NOMO-1 treated with DMSO at 0.1 percent for 48 hours (cell line): ENCODE results near the gene RACK1.

Experiments used
- DNase-seq: peaks from one replicate; lab custom pipeline; 2025; ENCODE audit not compliant: unreplicated experiment; lab: John Stamatoyannopoulos, UW

RACK1 gene

GRCh38 chr5:181198905-181199519, 44.7 kb downstream of the RACK1 start:
- DNase-seq, result no peak

DNA sequence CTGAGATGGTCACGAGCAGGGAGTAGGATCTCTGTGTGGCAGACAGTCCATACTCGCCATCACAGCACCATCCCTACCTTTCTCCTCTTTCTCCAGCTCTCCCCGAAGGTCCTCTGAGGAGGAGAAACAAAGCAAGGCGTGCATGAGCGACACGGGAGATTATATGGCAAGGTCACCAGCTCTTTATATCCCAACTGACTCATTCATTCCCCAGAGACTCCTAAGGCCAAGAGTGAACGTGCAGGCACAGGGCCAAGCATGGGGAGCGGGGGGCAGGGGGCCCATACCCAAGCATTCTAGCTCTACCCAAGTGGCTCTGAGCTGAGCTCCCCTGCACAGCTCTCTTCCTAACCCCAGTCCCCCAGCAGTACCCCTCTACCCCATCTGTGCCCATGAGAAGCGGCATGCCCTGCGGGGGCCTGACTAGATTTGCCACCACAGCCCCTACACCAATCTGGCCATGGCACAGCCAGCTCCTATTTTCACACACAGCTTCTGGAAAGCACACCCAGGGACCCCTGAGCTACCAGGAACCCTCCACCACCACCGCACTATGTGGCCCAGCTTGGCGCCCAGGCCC, 45.5 kb downstream of the RACK1 start:
- no peak for DNase-seq

GRCh38 chr5:181197326-181197951, 46.3 kb downstream of the RACK1 start:
- DNase-seq, result no peak

DNA sequence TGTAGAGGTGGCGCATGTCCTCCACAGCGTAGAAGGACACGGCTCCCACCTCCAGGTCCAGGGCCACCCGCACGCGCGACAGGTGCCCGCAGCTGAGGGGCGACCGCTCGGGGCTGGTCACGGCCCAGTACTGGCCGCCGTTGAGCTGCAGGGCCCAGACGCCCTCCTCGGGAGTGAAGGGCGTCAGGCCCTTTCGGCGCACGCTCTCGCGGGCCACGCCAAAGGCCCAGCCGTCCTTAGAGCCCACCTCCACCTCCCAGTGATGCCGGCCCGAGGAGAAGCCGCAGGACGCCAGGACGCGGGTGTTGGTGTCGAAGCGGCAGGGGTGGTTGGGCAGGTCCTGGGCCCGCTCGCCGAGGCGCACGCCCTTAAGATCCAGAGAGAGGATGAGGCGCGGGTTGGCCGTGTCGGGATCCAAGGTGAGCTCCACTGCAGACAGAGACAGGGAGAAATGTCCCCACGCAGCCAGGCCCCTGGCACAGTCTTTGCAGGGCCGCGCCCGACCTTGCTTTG, 48.4 kb downstream of the RACK1 start:
- no peak for DNase-seq

DNA sequence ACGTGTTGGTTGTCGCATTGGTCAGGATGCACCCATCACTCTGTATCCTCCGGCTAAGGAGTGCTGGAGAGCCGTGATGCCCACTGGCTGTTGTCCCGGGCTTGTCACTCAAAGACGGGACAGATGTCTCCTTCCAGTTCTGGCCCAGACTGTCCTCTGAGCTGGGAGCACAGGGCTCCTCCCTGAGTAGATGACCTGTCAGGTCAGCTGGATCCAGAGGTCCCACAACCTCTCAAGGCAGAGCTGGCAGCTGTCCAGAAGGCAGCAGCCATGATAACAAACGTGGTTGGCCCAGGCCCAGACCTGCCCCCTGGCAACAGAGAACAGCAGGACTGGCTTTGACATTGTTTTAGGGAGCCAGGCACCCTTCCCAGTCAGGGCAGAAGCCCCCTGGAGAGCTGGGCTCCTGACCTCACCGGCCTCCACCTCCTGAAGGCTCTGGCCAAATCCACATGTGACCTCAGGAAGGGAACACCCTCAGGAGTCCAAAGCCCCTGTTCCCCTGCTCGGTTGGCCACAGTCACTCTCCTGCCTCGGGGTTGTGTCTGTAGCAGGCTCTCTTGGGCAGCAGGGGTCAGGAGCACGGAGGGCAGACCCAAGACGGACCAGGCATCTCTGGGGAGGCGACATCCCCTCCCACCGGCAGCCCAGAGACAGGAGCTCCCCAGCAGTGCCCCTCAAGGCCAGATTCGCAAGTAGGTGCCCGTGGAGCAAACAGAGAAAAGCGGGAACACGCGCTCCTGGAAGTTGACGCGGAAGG, 49.0 kb downstream of the RACK1 start:
- no peak for DNase-seq

DNA sequence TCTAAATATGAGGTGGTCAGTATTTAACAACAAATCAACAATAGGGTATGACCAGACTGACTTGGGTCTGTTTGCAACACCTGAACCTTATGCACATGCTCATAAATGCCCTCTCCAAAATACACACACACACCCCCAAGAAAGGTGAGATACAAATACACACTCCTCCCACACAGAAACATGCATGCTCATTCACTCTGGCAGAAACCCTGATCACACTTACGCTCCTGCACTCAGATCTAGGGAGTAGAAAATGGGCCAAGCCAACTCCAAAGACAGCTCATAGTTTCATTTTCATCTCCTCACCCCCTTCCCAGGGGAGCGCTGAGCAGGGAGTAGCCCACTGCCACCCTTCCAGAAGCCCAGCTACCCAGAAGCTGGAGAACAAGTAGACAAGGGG, 50.0 kb downstream of the RACK1 start:
- no peak for DNase-seq

DNA sequence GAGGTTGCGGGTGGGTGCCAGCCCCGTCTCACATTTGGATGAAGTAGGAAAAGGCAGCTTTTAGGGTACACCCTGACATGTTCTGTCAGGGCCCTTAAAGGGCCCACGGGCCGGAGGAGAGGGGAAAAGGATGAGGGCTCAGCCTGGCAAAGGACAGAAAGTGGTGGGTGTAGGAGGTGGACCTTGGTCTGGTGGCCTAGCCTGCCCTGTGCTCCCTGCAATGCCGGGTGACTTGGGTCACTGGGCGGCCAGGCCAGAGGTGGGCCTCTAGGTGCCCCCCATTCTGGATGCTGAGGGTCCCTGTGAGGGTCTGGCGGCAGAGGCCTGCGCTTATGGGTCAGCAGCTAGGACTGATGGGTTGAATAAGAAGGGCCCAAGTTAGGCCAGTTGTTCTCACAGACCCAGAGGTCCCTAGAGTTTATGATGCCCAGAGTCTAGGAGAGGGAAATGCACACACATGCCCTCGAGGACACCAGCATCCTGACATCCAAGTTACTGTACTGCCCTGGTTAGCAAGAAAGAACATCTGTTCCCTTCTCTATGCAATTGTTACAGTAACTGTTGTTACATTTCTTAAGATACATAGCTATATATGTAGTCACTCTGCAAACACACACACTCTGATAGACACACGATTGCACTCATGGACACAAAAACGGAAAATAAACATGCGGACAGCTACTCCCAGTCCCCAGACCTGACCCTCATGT, 51.2 kb downstream of the RACK1 start:
- no peak for DNase-seq

GRCh38 chr5:181191526-181192336, 52.0 kb downstream of the RACK1 start:
- DNase-seq, result no peak

DNA sequence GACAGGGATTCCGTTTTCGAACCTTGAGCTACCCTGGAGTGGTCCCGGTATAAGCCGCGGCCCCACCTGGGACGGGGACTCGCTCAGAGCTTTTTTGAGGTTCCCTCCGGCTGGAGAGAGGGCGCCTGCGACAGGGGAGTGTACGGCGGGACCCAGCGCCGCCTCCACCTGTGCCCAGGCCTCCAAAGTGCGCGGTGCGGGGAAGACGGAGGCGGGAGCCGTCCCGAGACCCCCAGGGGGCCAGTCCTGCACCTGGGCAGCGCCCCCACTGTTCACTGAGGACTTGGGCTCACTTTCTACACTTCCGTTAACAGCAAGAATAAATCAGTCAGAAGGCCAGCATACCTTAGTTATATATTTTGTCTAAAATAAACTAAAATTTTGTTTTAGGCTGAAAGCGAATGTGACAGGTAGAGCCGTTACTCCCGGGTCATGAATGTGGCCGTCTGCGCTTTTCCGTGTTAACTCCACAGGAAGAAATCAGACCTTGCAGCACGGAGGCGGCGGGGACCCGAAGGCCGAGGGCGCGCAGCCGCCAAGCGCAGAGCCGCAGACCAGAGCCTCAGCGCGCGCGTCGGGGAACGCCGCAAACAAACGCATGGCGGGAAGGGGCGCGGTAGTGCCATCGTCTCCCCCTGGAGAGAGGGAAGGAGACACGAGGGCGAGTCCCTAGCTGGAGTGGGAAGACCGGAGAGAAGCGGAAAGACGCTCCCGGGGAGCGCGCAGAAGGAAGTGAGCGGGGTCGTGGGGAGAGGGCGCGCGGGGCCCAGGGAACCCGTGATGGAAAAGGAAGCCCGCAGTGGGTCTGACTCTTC, 52.8 kb downstream of the RACK1 start:
- no peak for DNase-seq

GRCh38 chr5:181189962-181190710, 53.6 kb downstream of the RACK1 start:
- no peak for DNase-seq

DNA sequence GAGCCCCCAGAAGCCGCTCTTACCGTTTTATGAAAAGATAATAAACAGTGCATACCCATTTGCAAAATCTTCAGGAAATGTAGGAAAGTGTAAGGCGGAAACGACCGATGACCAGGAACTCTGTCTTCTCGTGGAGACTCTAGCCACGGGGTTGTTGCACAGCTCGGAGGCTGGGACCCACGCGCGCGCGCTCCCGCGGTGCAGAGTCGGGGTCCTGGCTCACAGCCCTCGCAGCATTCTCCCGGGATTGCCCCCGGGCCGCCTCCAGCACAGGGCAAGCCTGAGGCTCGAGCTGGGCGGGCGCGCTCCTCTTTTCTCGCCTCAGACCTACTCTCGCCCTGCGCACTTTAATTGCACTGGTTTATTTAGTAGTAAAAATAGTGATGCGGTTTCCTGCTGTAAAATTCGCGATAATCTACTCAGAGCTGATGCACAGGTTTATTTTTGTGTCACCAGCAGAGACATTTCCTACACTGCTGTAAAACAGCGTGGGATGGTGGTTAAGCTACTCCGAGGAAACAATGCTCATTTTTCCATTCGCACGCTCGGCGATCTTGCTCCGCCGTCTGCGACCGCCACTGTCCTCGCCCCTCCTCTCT, 54.2 kb downstream of the RACK1 start:
- no peak for DNase-seq

- DNase-seq, result no peak
These were observed 54.9 kb downstream of the RACK1 start for GRCh38 chr5:181188700-181189362.

- no peak for DNase-seq
These were observed 56.0 kb downstream of the RACK1 start for GRCh38 chr5:181187500-181188213.

- no peak for DNase-seq
These were observed 56.7 kb downstream of the RACK1 start for GRCh38 chr5:181186986-181187499.
